Cardiac septum (tissue), 1 donor: Measurements from ENCODE around the gene NR5A1. TPM values are rescaled to one million over a fixed set of nuclear protein-coding genes. Genes with fewer than 3 reads are reported as not detected.

Experiments used
- DNase-seq: peaks from one replicate; pipeline ENCODE4 v3.0.0-alpha.2; 2020; ENCODE audit warnings: low spot score
- intact Hi-C: fragments of 100-400 bp; cut with DNase I; formaldehyde crosslinking; loops from one replicate; pipeline ENCODE4 v1.14.0; 2022
- total RNA-seq: library from RNA; stranded (reverse); fragmentation: NEBNext Ultra II Directional; extraction: Animal tissue kit (Norgen Biotek cat#: 25700); gene quantifications from one replicate; pipeline ENCODE4 v1.2.1, GENCODE V29; 2021
- donor health status: DM: no; HTN: no; CAD: no.

NR5A1 gene
- total RNA-seq, 1 donor from 2014 or later, result not detected

GRCh38 chr9:124487260-124488182 lies 19.7 kb downstream of the NR5A1 start:
- intact Hi-C loops, result no loop called here
- DNase-seq, result no peak

- DNase-seq, result no peak
- intact Hi-C loops, result no loop called here
These were observed 20.4 kb downstream of the NR5A1 start for GRCh38 chr9:124486778-124487259.

- intact Hi-C loops, result no loop called here
- DNase-seq, result no peak
These were observed 21.3 kb downstream of the NR5A1 start for GRCh38 chr9:124485936-124486335.

GRCh38 chr9:124485201-124485600 lies 22.0 kb downstream of the NR5A1 start:
- intact Hi-C loops, result no loop called here
- no peak for DNase-seq

- no peak for DNase-seq
- intact Hi-C loops, result loop anchor here (5.0 kb wide), 1 partner anchor 49 kb away; no protein-coding TSS in a partner anchor
These were observed 23.7 kb downstream of the NR5A1 start for GRCh38 chr9:124483481-124483880.

- intact Hi-C loops, result loop anchor here (5.0 kb wide), 1 partner anchor 50 kb away; no protein-coding TSS in a partner anchor
- DNase-seq, result no peak
These were observed 24.7 kb downstream of the NR5A1 start for GRCh38 chr9:124482431-124483031.

- DNase-seq, result no peak
- intact Hi-C loops, result loop anchor here (5.0 kb wide), 1 partner anchor 51 kb away; no protein-coding TSS in a partner anchor
These were observed 26.1 kb downstream of the NR5A1 start for GRCh38 chr9:124481115-124481514.

GRCh38 chr9:124480621-124480981 lies 26.6 kb downstream of the NR5A1 start:
- no peak for DNase-seq
- intact Hi-C loops, result loop anchor here (5.0 kb wide), 1 partner anchor 52 kb away; no protein-coding TSS in a partner anchor

- no peak for DNase-seq
- intact Hi-C loops, result loop anchor here (5.0 kb wide), 1 partner anchor 52 kb away; no protein-coding TSS in a partner anchor
These were observed 27.1 kb downstream of the NR5A1 start for GRCh38 chr9:124479947-124480620.

GRCh38 chr9:124479371-124479770 lies 27.8 kb downstream of the NR5A1 start:
- intact Hi-C loops, result no loop called here
- no peak for DNase-seq

GRCh38 chr9:124478354-124478753 lies 28.8 kb downstream of the NR5A1 start:
- DNase-seq, result no peak
- intact Hi-C loops, result no loop called here

GRCh38 chr9:124477648-124478285 lies 29.4 kb downstream of the NR5A1 start:
- no peak for DNase-seq
- intact Hi-C loops, result no loop called here

GRCh38 chr9:124477211-124477647 lies 30.0 kb downstream of the NR5A1 start:
- no peak for DNase-seq
- intact Hi-C loops, result no loop called here

- intact Hi-C loops, result no loop called here
- DNase-seq, result no peak
These were observed 31.1 kb downstream of the NR5A1 start for GRCh38 chr9:124475868-124476690.

- intact Hi-C loops, result no loop called here
- no peak for DNase-seq
These were observed 31.9 kb downstream of the NR5A1 start for GRCh38 chr9:124475158-124475867.

GRCh38 chr9:124474151-124474550 lies 33.0 kb downstream of the NR5A1 start:
- intact Hi-C loops, result no loop called here
- DNase-seq, result no peak

GRCh38 chr9:124473310-124473709 lies 33.9 kb downstream of the NR5A1 start:
- DNase-seq, result no peak
- intact Hi-C loops, result no loop called here

- intact Hi-C loops, result no loop called here
- no peak for DNase-seq
These were observed 34.4 kb downstream of the NR5A1 start for GRCh38 chr9:124472770-124473169.
